PFSK-1 (cell line): ENCODE data around the gene HMBS.

Experiments used
- FOXP2 ChIP-seq: optimal IDR thresholded peaks from 2 replicates; pipeline ENCODE3; 2011; ENCODE audit warnings: borderline replicate concordance, control low read depth, inconsistent platforms; ENCODE audit not compliant: insufficient read depth; ENCODE audit errors: extremely low read length, extremely low read depth
- POLR2AphosphoS5 ChIP-seq: IDR thresholded peaks from 2 replicates; pipeline ENCODE4 v1.6.1; 2012; ENCODE audit warnings: low read depth, mild to moderate bottlenecking, control low read depth, low read length, moderate library complexity
- SIN3A ChIP-seq: IDR thresholded peaks from 2 replicates; pipeline ENCODE4 v1.6.1; 2012; ENCODE audit warnings: mild to moderate bottlenecking, low read length, moderate library complexity, borderline replicate concordance; ENCODE audit not compliant: insufficient read depth
- TAF1 ChIP-seq: IDR thresholded peaks from 2 replicates; pipeline ENCODE4 v1.6.1; 2012; ENCODE audit warnings: low read length, control low read depth, borderline replicate concordance; ENCODE audit not compliant: insufficient read depth
- TF ChIP-seq, protein P1 (sequence below), 2 experiments: IDR thresholded peaks; 2 replicates each; pipeline versions ENCODE4 v1.6.1 to v1.8.0; 2011 to 2012; ENCODE audit warnings: low read depth in 2 of 2, low read length in 2 of 2, control low read depth in 1 of 2, inconsistent platforms in 1 of 2, mild to moderate bottlenecking in 1 of 2, moderate library complexity in 1 of 2; ENCODE audit not compliant: insufficient read depth in 1 of 2

Gene HMBS

DNA sequence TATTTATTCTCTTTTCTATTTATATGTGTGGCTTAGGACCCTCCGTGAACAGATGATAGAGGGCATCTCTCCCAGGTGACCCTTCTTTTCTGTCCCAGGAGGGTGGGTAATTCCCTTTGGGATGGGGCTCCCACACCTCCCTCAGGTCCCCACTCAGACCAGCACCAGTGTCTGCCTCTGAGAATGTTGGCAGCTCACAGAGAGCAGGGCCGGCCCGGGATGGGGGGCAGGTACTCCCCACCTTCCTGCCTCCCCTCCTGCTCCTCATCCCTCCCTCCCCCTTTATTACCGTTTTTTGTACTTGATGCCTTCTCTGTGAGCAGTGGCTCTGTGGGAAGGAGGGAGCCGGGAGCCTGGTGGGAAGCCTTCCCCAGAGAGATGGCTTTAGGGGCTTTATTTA is 31.9 kb downstream of the HMBS start:
- no peak for TF ChIP-seq SIN3A
- TF ChIP-seq, protein P1, sequence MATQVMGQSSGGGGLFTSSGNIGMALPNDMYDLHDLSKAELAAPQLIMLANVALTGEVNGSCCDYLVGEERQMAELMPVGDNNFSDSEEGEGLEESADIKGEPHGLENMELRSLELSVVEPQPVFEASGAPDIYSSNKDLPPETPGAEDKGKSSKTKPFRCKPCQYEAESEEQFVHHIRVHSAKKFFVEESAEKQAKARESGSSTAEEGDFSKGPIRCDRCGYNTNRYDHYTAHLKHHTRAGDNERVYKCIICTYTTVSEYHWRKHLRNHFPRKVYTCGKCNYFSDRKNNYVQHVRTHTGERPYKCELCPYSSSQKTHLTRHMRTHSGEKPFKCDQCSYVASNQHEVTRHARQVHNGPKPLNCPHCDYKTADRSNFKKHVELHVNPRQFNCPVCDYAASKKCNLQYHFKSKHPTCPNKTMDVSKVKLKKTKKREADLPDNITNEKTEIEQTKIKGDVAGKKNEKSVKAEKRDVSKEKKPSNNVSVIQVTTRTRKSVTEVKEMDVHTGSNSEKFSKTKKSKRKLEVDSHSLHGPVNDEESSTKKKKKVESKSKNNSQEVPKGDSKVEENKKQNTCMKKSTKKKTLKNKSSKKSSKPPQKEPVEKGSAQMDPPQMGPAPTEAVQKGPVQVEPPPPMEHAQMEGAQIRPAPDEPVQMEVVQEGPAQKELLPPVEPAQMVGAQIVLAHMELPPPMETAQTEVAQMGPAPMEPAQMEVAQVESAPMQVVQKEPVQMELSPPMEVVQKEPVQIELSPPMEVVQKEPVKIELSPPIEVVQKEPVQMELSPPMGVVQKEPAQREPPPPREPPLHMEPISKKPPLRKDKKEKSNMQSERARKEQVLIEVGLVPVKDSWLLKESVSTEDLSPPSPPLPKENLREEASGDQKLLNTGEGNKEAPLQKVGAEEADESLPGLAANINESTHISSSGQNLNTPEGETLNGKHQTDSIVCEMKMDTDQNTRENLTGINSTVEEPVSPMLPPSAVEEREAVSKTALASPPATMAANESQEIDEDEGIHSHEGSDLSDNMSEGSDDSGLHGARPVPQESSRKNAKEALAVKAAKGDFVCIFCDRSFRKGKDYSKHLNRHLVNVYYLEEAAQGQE (IDR thresholded peaks at IDR 0.05; ENCODE audit: insufficient read depth in 1 of 2, low read depth in 2 of 2, low read length in 2 of 2), result no peak
- TF ChIP-seq POLR2AphosphoS5, result no peak
- no peak for TF ChIP-seq TAF1
- no peak for TF ChIP-seq FOXP2

DNA sequence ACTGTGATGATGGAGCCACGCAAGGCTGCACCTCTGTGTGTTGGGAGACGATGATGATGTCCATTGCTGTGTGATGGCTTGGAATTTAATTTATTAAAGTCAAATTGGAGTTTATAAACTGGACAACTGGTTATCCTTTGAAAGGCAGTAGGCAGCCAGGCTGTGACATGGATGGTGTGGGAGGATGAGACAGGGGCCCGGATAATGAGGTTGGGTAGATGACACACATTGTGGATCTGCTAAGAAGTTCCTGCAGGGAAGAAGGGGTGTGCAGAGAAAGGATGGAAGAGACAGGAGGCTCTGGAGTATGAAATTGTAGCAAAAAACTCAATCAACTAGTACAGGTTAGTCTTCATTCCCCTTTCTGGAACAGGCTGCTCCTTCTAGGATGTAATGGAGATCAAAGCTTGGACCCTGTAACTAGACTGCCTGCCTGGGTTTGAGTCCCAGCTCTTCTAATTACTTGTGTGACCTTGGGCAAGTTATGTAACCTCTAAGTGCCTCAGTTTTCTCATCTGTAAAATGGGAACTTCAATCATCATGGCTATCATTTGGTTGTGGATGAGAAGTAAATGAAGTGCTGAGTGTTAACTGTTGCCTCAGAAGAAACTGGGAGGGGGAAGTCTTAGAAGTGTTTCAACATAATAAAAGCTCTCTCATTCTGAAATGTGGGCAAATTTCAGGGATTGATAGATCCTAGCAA is 32.5 kb downstream of the HMBS start:
- TF ChIP-seq, protein P1 (IDR thresholded peaks at IDR 0.05; ENCODE audit: insufficient read depth in 1 of 2, low read depth in 2 of 2, low read length in 2 of 2), result no peak
- TF ChIP-seq FOXP2, result no peak

DNA sequence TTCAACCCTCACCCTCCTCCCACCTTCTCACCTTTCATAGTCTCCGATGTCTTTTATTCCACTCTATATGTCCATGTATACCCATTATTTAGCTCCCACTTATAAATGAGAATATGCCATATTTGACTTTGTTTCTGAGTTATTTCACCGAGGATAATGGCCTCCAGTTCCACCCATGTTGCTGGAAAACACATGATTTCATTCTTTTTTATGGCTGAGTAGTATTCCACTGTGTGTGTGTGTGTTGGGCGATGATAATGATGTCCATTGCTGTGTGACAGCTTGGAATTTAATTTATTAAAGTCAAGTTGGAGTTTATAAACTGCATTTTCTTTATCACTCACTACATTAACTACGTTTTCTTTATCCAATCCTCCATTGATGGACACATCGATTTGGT is 33.5 kb downstream of the HMBS start:
- no peak for TF ChIP-seq TAF1
- TF ChIP-seq SIN3A, result no peak
- no peak for TF ChIP-seq FOXP2
- TF ChIP-seq POLR2AphosphoS5, result no peak
- TF ChIP-seq, protein P1 (IDR thresholded peaks at IDR 0.05; ENCODE audit: insufficient read depth in 1 of 2, low read depth in 2 of 2, low read length in 2 of 2), result no peak

DNA sequence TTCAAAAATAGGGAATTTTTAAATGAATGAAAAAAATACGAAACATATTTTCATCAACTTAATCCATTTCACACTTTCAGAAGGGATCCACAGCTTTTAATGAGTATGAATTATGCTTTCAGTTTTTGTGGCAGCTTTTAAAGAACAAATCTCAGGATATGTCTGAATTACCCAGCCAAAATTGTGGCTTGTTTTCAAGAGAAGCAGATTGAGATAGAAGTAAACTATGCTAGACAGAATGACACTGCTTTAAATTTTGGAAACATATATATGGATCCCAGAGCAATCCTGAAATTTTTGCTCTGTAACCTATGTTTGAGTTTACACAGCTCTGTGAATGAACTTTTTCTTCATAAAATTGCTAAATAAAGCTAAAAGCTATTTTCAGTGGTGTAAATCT is 34.3 kb downstream of the HMBS start:
- no peak for TF ChIP-seq SIN3A
- TF ChIP-seq, protein P1 (IDR thresholded peaks at IDR 0.05; ENCODE audit: insufficient read depth in 1 of 2, low read depth in 2 of 2, low read length in 2 of 2), result no peak
- TF ChIP-seq FOXP2, result no peak
- no peak for TF ChIP-seq POLR2AphosphoS5
- no peak for TF ChIP-seq TAF1

DNA sequence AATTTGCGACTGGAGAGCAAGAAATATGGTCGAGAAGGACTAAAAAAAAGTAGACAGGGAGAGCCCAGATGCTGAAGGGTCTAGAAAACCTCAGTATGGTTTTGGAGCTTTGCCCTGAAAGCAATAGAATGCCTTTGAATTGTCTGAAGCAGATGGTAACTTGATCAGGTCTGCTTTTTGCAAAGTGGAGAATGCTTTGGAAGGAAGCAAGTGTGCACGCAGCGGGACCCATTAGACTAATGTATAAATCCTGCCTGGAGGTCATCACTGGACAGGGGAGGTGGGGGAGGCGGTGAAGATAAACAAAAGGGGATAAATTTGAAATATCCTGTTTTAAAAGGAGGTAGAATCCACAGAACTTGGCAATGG is 35.9 kb downstream of the HMBS start:
- TF ChIP-seq, protein P1 (IDR thresholded peaks at IDR 0.05; ENCODE audit: insufficient read depth in 1 of 2, low read depth in 2 of 2, low read length in 2 of 2), result no peak
- TF ChIP-seq SIN3A, result peak; percentile 25; the same call in 1 of the 2 replicates
